ENCODE measurements around the gene WT1.

- no peak for TF ChIP-seq CTCF (IDR thresholded peaks at IDR 0.05)
- no peak for TF ChIP-seq ZFX (IDR thresholded peaks at IDR 0.05; ENCODE audit: borderline replicate concordance)
These were observed 2.0 kb downstream of the WT1 start for GRCh38 chr11:32433101-32433913.

All from 22Rv1 (cell line).